ENCODE measurements around the gene LIMS1. TPM values are rescaled to one million over a fixed set of nuclear protein-coding genes. Genes with fewer than 3 reads are reported as not detected.

LIMS1 gene
- polyA plus RNA-seq, 3 donors: 44.0 to 130 (median 124) TPM

DNA sequence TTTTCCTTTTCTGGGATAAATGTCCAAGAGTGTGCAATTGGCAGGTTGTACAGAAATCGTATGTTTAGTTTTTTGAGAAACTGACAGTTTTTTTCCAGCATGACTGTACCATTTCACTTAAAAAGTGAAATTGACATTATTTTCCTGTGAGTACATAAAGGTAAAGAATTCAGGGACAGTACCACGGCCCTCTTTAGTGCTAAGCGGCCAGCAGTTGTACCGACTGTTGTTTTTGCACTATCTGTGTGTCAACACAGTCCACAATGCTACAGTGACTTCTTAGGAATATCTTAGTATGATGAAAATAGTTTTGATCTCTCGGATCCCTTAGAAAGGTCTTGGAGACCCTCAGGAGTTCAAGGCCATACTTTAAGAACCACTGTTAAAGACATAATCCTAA lies 2.6 kb downstream of the LIMS1 start:
- intact Hi-C loops (cut with micrococcal nuclease): loop anchor here (5.0 to 10.0 kb wide), 2 partner anchors 45 to 92 kb away; partner anchors contain the start of gene GCC2 (in 1 of the 2)
- Histone ChIP-seq H3K4me2 (replicated peaks; ENCODE audit: extremely low read depth, low read length, poor library complexity, severe bottlenecking) (no peak overlapping the region), H3K4me3 (replicated peaks in 1 of 3; ENCODE audit: low read depth in 2 of 3, low read length in 3 of 3) (no peak overlapping the region), H3K36me3 (replicated peaks in 1 of 2; ENCODE audit: control insufficient read depth in 1 of 2, insufficient read depth in 2 of 2, low read length in 2 of 2) (no peaks in the 10 kb centered on the region), H3K79me2 (ENCODE audit: insufficient read depth, low read length) (peaks cover 68% of the 10 kb centered on the region), H3K27me3 (ENCODE audit: control insufficient read depth in 2 of 2, insufficient read depth in 2 of 2, low read length in 2 of 2) (no peaks in the 10 kb centered on the region), H3K9me3 (replicated peaks in 1 of 2; ENCODE audit: control insufficient read depth in 1 of 2, insufficient read depth in 1 of 2, low read length in 2 of 2) (no peaks in the 10 kb centered on the region), H3K4me1 (ENCODE audit: control insufficient read depth in 1 of 2, insufficient read depth in 2 of 2, low read length in 2 of 2) (peaks cover 15 to 25% of the 10 kb centered on the region in 2 donors), H4K20me1 (ENCODE audit: insufficient read depth, low read length) (peaks cover 40% of the 10 kb centered on the region), H3K9ac (ENCODE audit: insufficient read depth, low read length, poor library complexity, severe bottlenecking) (no peak overlapping the region), H2AFZ (ENCODE audit: insufficient read depth, low read depth, low read length, poor library complexity, severe bottlenecking) (no peak overlapping the region), H3K27ac (ENCODE audit: low read depth in 1 of 2, low read length in 2 of 2) (no peak overlapping the region)
- no peak for DNase-seq
- Mint-ChIP-seq H3K27me3 (ENCODE audit: low read depth in 3 of 3) (peaks cover 0 to 1% (median 1%) of the 10 kb centered on the region in 3 donors), H3K4me1 (peaks cover 33% of the 10 kb centered on the region), H3K27ac (no peak overlapping the region), H3K9me3 (peaks cover 0 to 2% (median 0%) of the 10 kb centered on the region in 7 donors), H3K36me3 (peaks cover 10 to 12% of the 10 kb centered on the region in 2 donors), H3K4me3 (no peak overlapping the region)
- 100% methylated on average over 2 of the region's 5 CpGs for WGBS (ENCODE audit: insufficient coverage)
- TF ChIP-seq, protein P1, sequence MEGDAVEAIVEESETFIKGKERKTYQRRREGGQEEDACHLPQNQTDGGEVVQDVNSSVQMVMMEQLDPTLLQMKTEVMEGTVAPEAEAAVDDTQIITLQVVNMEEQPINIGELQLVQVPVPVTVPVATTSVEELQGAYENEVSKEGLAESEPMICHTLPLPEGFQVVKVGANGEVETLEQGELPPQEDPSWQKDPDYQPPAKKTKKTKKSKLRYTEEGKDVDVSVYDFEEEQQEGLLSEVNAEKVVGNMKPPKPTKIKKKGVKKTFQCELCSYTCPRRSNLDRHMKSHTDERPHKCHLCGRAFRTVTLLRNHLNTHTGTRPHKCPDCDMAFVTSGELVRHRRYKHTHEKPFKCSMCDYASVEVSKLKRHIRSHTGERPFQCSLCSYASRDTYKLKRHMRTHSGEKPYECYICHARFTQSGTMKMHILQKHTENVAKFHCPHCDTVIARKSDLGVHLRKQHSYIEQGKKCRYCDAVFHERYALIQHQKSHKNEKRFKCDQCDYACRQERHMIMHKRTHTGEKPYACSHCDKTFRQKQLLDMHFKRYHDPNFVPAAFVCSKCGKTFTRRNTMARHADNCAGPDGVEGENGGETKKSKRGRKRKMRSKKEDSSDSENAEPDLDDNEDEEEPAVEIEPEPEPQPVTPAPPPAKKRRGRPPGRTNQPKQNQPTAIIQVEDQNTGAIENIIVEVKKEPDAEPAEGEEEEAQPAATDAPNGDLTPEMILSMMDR (IDR thresholded peaks at IDR 0.05): no peak

DNA sequence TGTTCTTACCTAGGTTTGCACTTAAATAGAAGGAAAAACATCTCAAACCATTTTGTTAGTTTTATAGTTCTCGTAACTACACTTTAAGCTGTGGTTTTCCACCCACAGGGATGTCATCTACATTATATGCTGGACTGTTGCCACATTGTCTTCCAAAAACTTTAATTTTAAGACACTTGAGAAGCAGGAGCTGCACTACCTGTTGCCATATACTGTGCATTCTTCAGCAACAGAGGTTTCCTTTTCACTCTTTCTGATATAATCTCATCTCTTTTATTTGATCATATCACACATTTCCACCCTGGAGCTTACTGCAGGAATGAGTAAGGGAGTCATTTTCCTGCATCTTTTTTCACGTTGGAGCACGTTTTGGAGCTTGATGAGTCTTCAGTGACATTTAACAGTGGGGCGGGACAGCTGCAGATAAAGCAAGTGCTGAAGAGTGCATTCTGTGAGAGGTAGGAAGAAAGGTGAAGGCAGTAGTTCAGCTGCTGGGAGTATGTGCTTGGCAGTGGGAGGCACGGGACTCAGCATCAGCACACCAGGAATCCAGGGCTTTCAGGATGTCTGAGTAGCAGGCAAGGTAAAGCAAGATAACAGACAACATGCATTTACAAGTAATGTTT lies 3.8 kb downstream of the LIMS1 start:
- intact Hi-C loops (cut with micrococcal nuclease): loop anchor here (5.0 to 10.0 kb wide), 2 partner anchors 44 to 93 kb away; partner anchors contain the start of gene GCC2 (in 1 of the 2)
- 82% methylated on average over 3 of the region's 5 CpGs for WGBS (ENCODE audit: insufficient coverage)
- H3K27ac Mint-ChIP-seq: no peak overlapping the region
- Histone ChIP-seq H3K9me3 (replicated peaks in 1 of 2; ENCODE audit: control insufficient read depth in 1 of 2, insufficient read depth in 1 of 2, low read length in 2 of 2) (no peaks in the 10 kb centered on the region), H3K36me3 (replicated peaks in 1 of 2; ENCODE audit: control insufficient read depth in 1 of 2, insufficient read depth in 2 of 2, low read length in 2 of 2) (no peaks in the 10 kb centered on the region), H3K4me3 (replicated peaks in 1 of 3; ENCODE audit: low read depth in 2 of 3, low read length in 3 of 3) (no peak overlapping the region), H3K27ac (ENCODE audit: low read depth in 1 of 2, low read length in 2 of 2) (no peak overlapping the region), H3K9ac (ENCODE audit: insufficient read depth, low read length, poor library complexity, severe bottlenecking) (no peak overlapping the region), H4K20me1 (ENCODE audit: insufficient read depth, low read length) (peaks cover 40% of the 10 kb centered on the region), H3K27me3 (ENCODE audit: control insufficient read depth in 2 of 2, insufficient read depth in 2 of 2, low read length in 2 of 2) (no peaks in the 10 kb centered on the region), H3K4me2 (replicated peaks; ENCODE audit: extremely low read depth, low read length, poor library complexity, severe bottlenecking) (no peak overlapping the region), H3K4me1 (ENCODE audit: control insufficient read depth in 1 of 2, insufficient read depth in 2 of 2, low read length in 2 of 2) (peaks cover 14 to 23% of the 10 kb centered on the region in 2 donors), H2AFZ (ENCODE audit: insufficient read depth, low read depth, low read length, poor library complexity, severe bottlenecking) (no peak overlapping the region), H3K79me2 (ENCODE audit: insufficient read depth, low read length) (peaks cover 77% of the 10 kb centered on the region)
- peaks cover 8 to 17% of the 10 kb centered on the region in 2 donors for H3K36me3 Mint-ChIP-seq
- TF ChIP-seq, protein P1 (IDR thresholded peaks at IDR 0.05): no peak
- H3K4me1 Mint-ChIP-seq: peaks cover 30% of the 10 kb centered on the region
- H3K4me3 Mint-ChIP-seq: no peak overlapping the region
- H3K9me3 Mint-ChIP-seq: peaks cover 0 to 2% (median 0%) of the 10 kb centered on the region in 7 donors
- H3K27me3 Mint-ChIP-seq (ENCODE audit: low read depth in 3 of 3): peaks cover 0 to 1% (median 1%) of the 10 kb centered on the region in 3 donors
- DNase-seq: no peak

Measured in CD14-positive monocyte (primary cell).